Measurements from ENCODE around the gene PCDHB7.
"Not testable (repeated sequence)": the region's sequence is repeated elsewhere in the genome, so short reads cannot be mapped to it uniquely, and the experiment has no call there.

Gene PCDHB7

DNA sequence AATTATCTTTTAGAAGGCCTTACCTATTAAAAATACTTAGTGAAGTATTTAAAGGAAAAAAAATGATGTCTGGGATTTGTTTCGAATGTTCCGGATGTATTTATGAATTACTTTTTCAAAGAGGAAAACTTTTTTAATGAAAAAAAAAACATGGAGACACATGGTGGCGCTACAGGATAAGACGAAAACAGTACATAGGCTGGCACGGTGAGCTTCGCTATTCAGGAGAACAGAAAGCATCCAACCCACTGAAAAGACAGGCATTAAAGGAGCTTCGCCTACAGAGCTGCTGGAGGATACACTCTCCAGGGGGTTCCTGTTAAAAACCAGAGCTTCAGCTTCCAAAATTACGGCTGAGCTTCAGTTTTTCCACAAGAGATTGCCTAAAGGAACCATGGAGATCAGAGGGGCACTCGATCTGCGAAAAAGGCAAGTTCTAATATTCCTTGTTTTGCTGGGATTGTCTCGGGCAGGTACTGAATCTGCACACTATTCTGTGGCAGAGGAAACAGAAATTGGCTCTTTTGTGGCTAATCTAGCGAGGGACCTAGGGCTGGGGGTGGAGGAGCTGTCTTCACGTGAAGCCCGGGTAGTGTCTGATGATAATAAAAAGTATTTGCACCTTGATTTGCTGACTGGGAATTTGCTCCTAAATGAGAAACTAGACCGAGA is 50.8 kb downstream of the PCDHB7 start, which contains the start of gene PCDHB14:
Gene PCDHB14, plus strand, starts transcription at position 232 of the 672 bp plus-strand sequence. Its CDS starts 163 bp downstream, at position 395.
- DNase-seq (ENCODE audit: extremely low read depth in 1 of 2, low read depth in 1 of 2) = no peak

- DNase-seq (ENCODE audit: extremely low read depth in 1 of 2, low read depth in 1 of 2) = not testable (repeated sequence)
Measured at GRCh38 chr5:141224844-141225243, 52.4 kb downstream of the PCDHB7 start.

- DNase-seq (ENCODE audit: extremely low read depth in 1 of 2, low read depth in 1 of 2) = not testable (repeated sequence)
Measured at GRCh38 chr5:141225421-141225820, 53.0 kb downstream of the PCDHB7 start.

Measured in stimulated activated CD8-positive, alpha-beta memory T cell treated with anti-CD3 and anti-CD28 coated beads, Interleukin-7, amount 100 ng/mL, for 48 hours (primary cell).